GM13977 (cell line): ENCODE measurements around the gene LRCH1.

Source experiments
- DNase-seq: peaks from one replicate; pipeline ENCODE4 v3.0.0; 2012; ENCODE audit warnings: low spot score
- CTCF ChIP-seq: IDR thresholded peaks from 2 replicates; pipeline ENCODE4 v1.5.1; 2012; ENCODE audit warnings: mild to moderate bottlenecking, control low read depth; ENCODE audit not compliant: insufficient read depth; ENCODE audit errors: extremely low read depth, missing control alignments
- in situ Hi-C: fragments of 300-500 bp; cut with MboI; formaldehyde crosslinking; loops from one replicate; pipeline ENCODE4 v1.12.0; 2022; ENCODE audit warnings: low sequenced_read_pairs, low pct_unique_long_range_greater_than_20kb, mixed read lengths, inconsistent platforms; ENCODE audit not compliant: unreplicated experiment

Gene LRCH1

GRCh38 chr13:46535002-46535401 is 18.0 kb upstream of the LRCH1 start:
- DNase-seq = no peak
- in situ Hi-C loops = no loop called here
- TF ChIP-seq CTCF = no peak

- no peak for TF ChIP-seq CTCF
- in situ Hi-C loops = no loop called here
- no peak for DNase-seq
Measured at GRCh38 chr13:46535825-46536224, 17.1 kb upstream of the LRCH1 start.

- TF ChIP-seq CTCF = no peak
Measured at GRCh38 chr13:46536341-46536740, 16.6 kb upstream of the LRCH1 start.

GRCh38 chr13:46539231-46539630 is 13.7 kb upstream of the LRCH1 start:
- TF ChIP-seq CTCF = no peak
- no peak for DNase-seq
- in situ Hi-C loops = no loop called here

More at GRCh38 chr13:46536341-46536740, 16.6 kb upstream of the LRCH1 start:
- DNase-seq = no peak
- in situ Hi-C loops = no loop called here

- DNase-seq = no peak
- TF ChIP-seq CTCF = no peak
- in situ Hi-C loops = no loop called here
Measured at GRCh38 chr13:46541210-46541609, 11.8 kb upstream of the LRCH1 start.

GRCh38 chr13:46542833-46543232 is 10.1 kb upstream of the LRCH1 start:
- TF ChIP-seq CTCF = no peak
- no peak for DNase-seq
- in situ Hi-C loops = no loop called here

GRCh38 chr13:46543287-46543686 is 9.7 kb upstream of the LRCH1 start:
- in situ Hi-C loops = no loop called here
- DNase-seq = no peak
- no peak for TF ChIP-seq CTCF
